HepG2 (cell line): ENCODE data around the gene CREBZF. TPM values are rescaled to one million over a fixed set of nuclear protein-coding genes. Genes with fewer than 3 reads are reported as not detected.

ENCODE experiments used
- BORCS8-MEF2B ChIP-seq: sonication (generic); formaldehyde crosslinking; IDR thresholded peaks from 2 replicates; pipeline ENCODE4 v1.8.0; 2022; ENCODE audit warnings: mild to moderate bottlenecking, missing genetic modification reagents
- DRAP1 ChIP-seq: IDR thresholded peaks from 2 replicates; pipeline ENCODE4 v1.6.1; 2016; ENCODE audit warnings: missing genetic modification reagents, missing compliant biosample characterization
- EHMT2 ChIP-seq: fragments of 200-600 bp; sonication (generic); IDR thresholded peaks from 2 replicates; pipeline ENCODE4 v1.7.0; 2017; ENCODE audit warnings: antibody characterized with exemption, low read depth, low read length, borderline replicate concordance
- FOXP1 ChIP-seq, 2 experiments: fragments of 450-650 bp in 1 of 2; IDR thresholded peaks; 2 replicates each; pipeline ENCODE4 v1.6.1; 2017 to 2018; ENCODE audit warnings: antibody characterized with exemption in 1 of 2
- HNRNPK ChIP-seq: fragments of 200-400 bp; formaldehyde crosslinking; IDR thresholded peaks from 2 replicates; pipeline ENCODE4 v1.6.1; 2018; ENCODE audit warnings: low read length, low read depth, moderate library complexity, mild to moderate bottlenecking; ENCODE audit not compliant: poor library complexity, severe bottlenecking
- ISL2 ChIP-seq: sonication (generic); formaldehyde crosslinking; IDR thresholded peaks from 2 replicates; pipeline ENCODE4 v1.5.0; 2020; ENCODE audit warnings: missing genetic modification reagents
- KDM2A ChIP-seq: sonication (generic); formaldehyde crosslinking; IDR thresholded peaks from 2 replicates; pipeline ENCODE4 v1.4.0; 2020; ENCODE audit warnings: low read depth, missing genetic modification reagents, borderline replicate concordance
- MBNL3 ChIP-seq: fragments of 250-450 bp; sonication (Bioruptor Pico); conservative IDR thresholded peaks from 2 replicates; pipeline ENCODE4 v1.8.0; 2022; ENCODE audit warnings: mild to moderate bottlenecking, inconsistent platforms
- MEIS1 ChIP-seq: sonication (generic); formaldehyde crosslinking; IDR thresholded peaks from 2 replicates; pipeline ENCODE4 v1.9.0; 2021; ENCODE audit warnings: mild to moderate bottlenecking, missing genetic modification reagents, moderate library complexity, borderline replicate concordance
- NCOA1 ChIP-seq: sonication (generic); formaldehyde crosslinking; IDR thresholded peaks from 2 replicates; pipeline ENCODE4 v1.9.0; 2021; ENCODE audit warnings: missing genetic modification reagents
- NFKB2 ChIP-seq: sonication (generic); formaldehyde crosslinking; IDR thresholded peaks from 2 replicates; pipeline ENCODE4 v1.4.0; 2020; ENCODE audit warnings: missing genetic modification reagents, borderline replicate concordance
- NR2F1 ChIP-seq, 2 experiments: fragments of 450-650 bp in 1 of 2; formaldehyde crosslinking in 1 of 2; IDR thresholded peaks; 2 replicates each; pipeline versions ENCODE4 v1.5.0 to v1.6.1; 2016 to 2020; ENCODE audit warnings: mild to moderate bottlenecking in 1 of 2, missing compliant biosample characterization in 1 of 2, missing genetic modification reagents in 1 of 2, moderate library complexity in 1 of 2
- PAXIP1 ChIP-seq: sonication (generic); formaldehyde crosslinking; conservative IDR thresholded peaks from 2 replicates; pipeline ENCODE4 v1.4.0; 2020; ENCODE audit warnings: mild to moderate bottlenecking, missing genetic modification reagents, moderate library complexity
- POGZ ChIP-seq: sonication (generic); formaldehyde crosslinking; IDR thresholded peaks from 2 replicates; pipeline ENCODE4 v1.4.0; 2020; ENCODE audit warnings: mild to moderate bottlenecking, missing genetic modification reagents
- RFX5 ChIP-seq: IDR thresholded peaks from 2 replicates; pipeline ENCODE4 v1.6.1; 2011; ENCODE audit warnings: low read depth, low read length, improper control_type of control experiment
- SAFB2 ChIP-seq: sonication (generic); formaldehyde crosslinking; IDR thresholded peaks from 2 replicates; pipeline ENCODE4 v1.5.1; 2020; ENCODE audit warnings: missing genetic modification reagents, low read depth, mild to moderate bottlenecking, borderline replicate concordance
- SNAPC5 ChIP-seq: sonication (generic); formaldehyde crosslinking; IDR thresholded peaks from 2 replicates; pipeline ENCODE4 v1.8.1; 2023; ENCODE audit warnings: mild to moderate bottlenecking, missing genetic modification reagents, borderline replicate concordance
- SOX5 ChIP-seq: IDR thresholded peaks from 2 replicates; pipeline ENCODE4 v1.6.1; 2016; ENCODE audit warnings: borderline replicate concordance
- SP2 ChIP-seq: sonication (generic); formaldehyde crosslinking; IDR thresholded peaks from 2 replicates; pipeline ENCODE4 v1.5.1; 2020; ENCODE audit warnings: mild to moderate bottlenecking, missing genetic modification reagents
- ZNF3 ChIP-seq: IDR thresholded peaks from 2 replicates; pipeline ENCODE4 v1.7.0; 2017; ENCODE audit warnings: inconsistent platforms
- ZNF30 ChIP-seq: sonication (generic); formaldehyde crosslinking; IDR thresholded peaks from 2 replicates; pipeline ENCODE4 v1.5.0; 2020; ENCODE audit warnings: mild to moderate bottlenecking, missing genetic modification reagents
- ZNF383 ChIP-seq: sonication (generic); formaldehyde crosslinking; IDR thresholded peaks from 2 replicates; pipeline ENCODE4 v1.4.0; 2020; ENCODE audit warnings: missing genetic modification reagents, mild to moderate bottlenecking, borderline replicate concordance
- ZNF468 ChIP-seq: sonication (generic); formaldehyde crosslinking; IDR thresholded peaks from 2 replicates; pipeline ENCODE4 v1.8.0; 2022; ENCODE audit warnings: mild to moderate bottlenecking, moderate library complexity, missing genetic modification reagents
- ZNF549 ChIP-seq: sonication (generic); formaldehyde crosslinking; IDR thresholded peaks from 2 replicates; pipeline ENCODE4 v1.5.0; 2020; ENCODE audit warnings: missing genetic modification reagents
- ZNF629 ChIP-seq: sonication (generic); formaldehyde crosslinking; conservative IDR thresholded peaks from 2 replicates; pipeline ENCODE4 v1.5.0; 2020; ENCODE audit warnings: missing genetic modification reagents
- polyA plus RNA-seq, 8 experiments: library from polyadenylated mRNA; depleted of rRNA in 3 of 8; stranded (reverse) in 7 of 8; unstranded in 1 of 8; fragments of >200 nt; fragmentation: Illumina TruSeq in 4 of 8; extraction: Trizol in 4 of 8; gene quantifications; 2 replicates each; pipeline versions ENCODE4 v1.2.1 to v1.2.3, GENCODE V29; 2011 to 2016; ENCODE audit warnings: low read depth in 4 of 8, missing spikeins in 1 of 8, mixed read lengths in 1 of 8; ENCODE audit not compliant: insufficient read depth in 1 of 8
- total RNA-seq, 5 experiments: library from RNA; depleted of rRNA; stranded (reverse); fragments of >200 nt; fragmentation: Illumina TruSeq; extraction: Trizol; gene quantifications; 2 replicates each; pipeline ENCODE4 v1.2.3, GENCODE V29; 2016; ENCODE audit warnings: low read depth in 1 of 5
- TF ChIP-seq, protein P1 (sequence below): IDR thresholded peaks from 2 replicates; pipeline ENCODE4 v1.6.1; 2016; ENCODE audit warnings: missing compliant biosample characterization, missing genetic modification reagents, borderline replicate concordance

CREBZF gene
- total and polyA plus RNA-seq, 2 of the 13 experiments (the other 11 are each of a cell fraction or from before 2014, with no cell fraction given) = 30.6 to 43.1 TPM

DNA sequence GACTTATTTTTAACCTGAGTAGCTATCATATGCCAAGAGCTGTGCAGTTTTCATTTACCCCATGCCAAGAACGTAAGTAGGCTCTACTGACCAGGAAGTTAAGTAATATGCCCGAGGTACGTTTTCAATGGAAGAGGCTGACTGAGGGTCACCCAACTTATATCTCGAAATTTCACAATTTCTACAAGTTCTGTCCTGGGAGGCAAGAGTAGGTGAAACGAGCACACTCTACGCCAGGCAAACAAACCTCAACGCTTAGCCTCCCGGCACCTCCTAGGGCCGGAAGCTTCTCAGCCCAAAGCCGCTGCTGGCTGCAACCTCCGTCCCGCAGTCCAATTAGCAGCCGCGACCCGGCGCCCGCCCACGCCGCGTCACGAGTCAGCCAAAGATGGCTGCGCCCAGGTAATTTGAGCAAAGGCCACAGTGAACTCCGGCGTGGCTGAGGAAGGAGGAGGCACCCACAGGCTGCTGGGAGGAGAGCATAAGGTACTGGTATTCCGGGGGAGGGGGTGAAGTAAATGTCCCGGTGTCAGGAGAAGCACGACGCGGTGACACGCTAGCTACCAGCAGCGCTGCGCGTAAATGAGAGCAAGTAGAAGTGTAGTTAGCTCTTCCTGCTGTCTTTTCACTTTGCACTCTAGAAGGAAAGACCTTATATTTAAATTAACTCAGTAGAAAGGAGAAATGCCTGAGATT is 17.2 kb downstream of the CREBZF start, which contains the start of gene TMEM126A (continued):
- TF ChIP-seq KDM2A (peak; percentile 98), BORCS8-MEF2B (CRISPR knock-in tag) (peak; percentile 40; the same call in 1 of the 2 replicates), POGZ (peak; percentile 90), ZNF383 (CRISPR knock-in tag) (no peak), ZNF3 (CRISPR knock-in tag) (no peak), ZNF549 (no peak), RFX5 (no peak), ISL2 (CRISPR knock-in tag) (0 out of 2 replicates have a peak, but pooled peaks have one; percentile 14), MEIS1 (CRISPR knock-in tag) (no peak), EHMT2 (no peak), DRAP1 (peak; percentile 89), ZNF468 (no peak), SNAPC5 (CRISPR knock-in tag) (no peak), SAFB2 (CRISPR knock-in tag) (no peak), FOXP1 (IDR thresholded peaks at IDR 0.05) (no peak), FOXP1 (CRISPR knock-in tag; IDR thresholded peaks at IDR 0.05) (no peak), PAXIP1 (CRISPR knock-in tag) (peak; percentile 52), NR2F1 (CRISPR knock-in tag; IDR thresholded peaks at IDR 0.05) (0 out of 4 replicates have a peak, but pooled peaks of 1 of the 2 experiments have one; percentile 10), ZNF30 (no peak), ZNF629 (CRISPR knock-in tag) (0 out of 2 replicates have a peak, but pooled peaks have one; percentile 25), NFKB2 (peak; percentile 54; the same call in 1 of the 2 replicates), MBNL3 (CRISPR knock-in tag) (no peak), NCOA1 (CRISPR knock-in tag) (no peak), SP2 (CRISPR knock-in tag) (peak; percentile 70), HNRNPK (peak; percentile 26), SOX5 (CRISPR knock-in tag) (peak; percentile 18; the same call in 1 of the 2 replicates)
- TF ChIP-seq, protein P1, sequence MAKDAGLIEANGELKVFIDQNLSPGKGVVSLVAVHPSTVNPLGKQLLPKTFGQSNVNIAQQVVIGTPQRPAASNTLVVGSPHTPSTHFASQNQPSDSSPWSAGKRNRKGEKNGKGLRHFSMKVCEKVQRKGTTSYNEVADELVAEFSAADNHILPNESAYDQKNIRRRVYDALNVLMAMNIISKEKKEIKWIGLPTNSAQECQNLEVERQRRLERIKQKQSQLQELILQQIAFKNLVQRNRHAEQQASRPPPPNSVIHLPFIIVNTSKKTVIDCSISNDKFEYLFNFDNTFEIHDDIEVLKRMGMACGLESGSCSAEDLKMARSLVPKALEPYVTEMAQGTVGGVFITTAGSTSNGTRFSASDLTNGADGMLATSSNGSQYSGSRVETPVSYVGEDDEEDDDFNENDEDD (CRISPR knock-in tag) = peak; percentile 52; the same call in 1 of the 2 replicates
